Uterus (tissue), 2 donors: ENCODE results near the gene ZNF618.

ENCODE experiments used
- POLR2A ChIP-seq, 2 donors: fragments of 450-650 bp; IDR thresholded peaks; one replicate each; pipeline ENCODE4 v1.6.1; 2016; ENCODE audit warnings: antibody characterized with exemption in 2 of 2, mild to moderate bottlenecking in 1 of 2, moderate library complexity in 1 of 2
- TF ChIP-seq, protein P1 (sequence below), 4 experiments: fragments of 200-600 bp in 2 of 4; fragments of 450-650 bp in 2 of 4; sonication (generic) in 2 of 4; IDR thresholded peaks; one replicate each; pipeline ENCODE4 v1.5.1; 2016 to 2019; ENCODE audit warnings: antibody characterized with exemption in 4 of 4, mild to moderate bottlenecking in 2 of 4, moderate library complexity in 1 of 4

DNA sequence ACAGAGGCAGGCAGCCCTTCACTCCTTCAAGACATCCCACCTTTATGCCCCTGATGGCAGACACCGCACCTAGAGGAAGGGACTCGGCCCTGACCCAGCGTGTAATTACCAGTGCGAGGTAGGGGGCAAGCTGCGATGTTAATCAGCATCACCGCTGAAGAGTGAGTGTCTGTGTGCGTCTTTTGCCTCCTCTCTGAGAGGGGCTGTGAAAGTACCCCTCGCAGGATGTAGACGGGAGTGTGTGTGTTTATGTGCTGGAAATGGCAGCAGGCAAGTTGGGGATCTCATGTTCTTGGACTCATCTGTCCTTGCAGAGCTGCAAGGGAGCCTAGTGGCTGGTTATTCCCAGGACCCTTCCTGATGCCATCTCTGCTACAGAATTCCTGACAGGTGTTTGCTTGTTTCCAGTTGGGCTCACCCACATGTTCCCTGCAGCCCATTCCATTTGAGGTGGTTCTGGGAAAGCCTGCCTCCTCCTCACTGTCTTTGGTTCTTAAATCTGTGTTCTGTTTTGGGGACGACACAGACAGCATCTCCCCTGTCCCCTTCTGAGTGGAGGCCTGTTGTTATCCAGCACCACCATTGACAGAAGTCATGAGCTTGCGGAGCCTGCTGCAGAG is 70.5 kb downstream of the ZNF618 start:
- TF ChIP-seq, protein P1, sequence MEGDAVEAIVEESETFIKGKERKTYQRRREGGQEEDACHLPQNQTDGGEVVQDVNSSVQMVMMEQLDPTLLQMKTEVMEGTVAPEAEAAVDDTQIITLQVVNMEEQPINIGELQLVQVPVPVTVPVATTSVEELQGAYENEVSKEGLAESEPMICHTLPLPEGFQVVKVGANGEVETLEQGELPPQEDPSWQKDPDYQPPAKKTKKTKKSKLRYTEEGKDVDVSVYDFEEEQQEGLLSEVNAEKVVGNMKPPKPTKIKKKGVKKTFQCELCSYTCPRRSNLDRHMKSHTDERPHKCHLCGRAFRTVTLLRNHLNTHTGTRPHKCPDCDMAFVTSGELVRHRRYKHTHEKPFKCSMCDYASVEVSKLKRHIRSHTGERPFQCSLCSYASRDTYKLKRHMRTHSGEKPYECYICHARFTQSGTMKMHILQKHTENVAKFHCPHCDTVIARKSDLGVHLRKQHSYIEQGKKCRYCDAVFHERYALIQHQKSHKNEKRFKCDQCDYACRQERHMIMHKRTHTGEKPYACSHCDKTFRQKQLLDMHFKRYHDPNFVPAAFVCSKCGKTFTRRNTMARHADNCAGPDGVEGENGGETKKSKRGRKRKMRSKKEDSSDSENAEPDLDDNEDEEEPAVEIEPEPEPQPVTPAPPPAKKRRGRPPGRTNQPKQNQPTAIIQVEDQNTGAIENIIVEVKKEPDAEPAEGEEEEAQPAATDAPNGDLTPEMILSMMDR (IDR thresholded peaks at IDR 0.05), result no peak
- no peak for TF ChIP-seq POLR2A (IDR thresholded peaks at IDR 0.05)
